ENCODE data around the gene TTC13. TPM values are rescaled to one million over a fixed set of nuclear protein-coding genes. Genes with fewer than 3 reads are reported as not detected.

TTC13 gene
- polyA plus RNA-seq, 1 of the 3 experiments (the other 2 are of a cell fraction) = 5.5 TPM

- Histone ChIP-seq H3K9me2 (no peaks in the 10 kb centered on the region), H3K36me3 (replicated peaks in 1 of 2; ENCODE audit: control insufficient read depth in 1 of 2, insufficient read depth in 2 of 2, low read length in 1 of 2) (no peaks in the 10 kb centered on the region), H3K27ac (ENCODE audit: low read depth in 2 of 2, low read length in 1 of 2) (no peak overlapping the region), H3K79me2 (ENCODE audit: insufficient read depth) (no peaks in the 10 kb centered on the region), H3K9me3 (no peaks in the 10 kb centered on the region), H3K4me3 (ENCODE audit: low read depth in 2 of 2, low read length in 1 of 2) (no peak overlapping the region), H4K20me1 (ENCODE audit: insufficient read depth) (no peaks in the 10 kb centered on the region), H3K9ac (no peak overlapping the region), H3K4me1 (ENCODE audit: control insufficient read depth in 1 of 2, insufficient read depth in 2 of 2, low read depth in 1 of 2, low read length in 1 of 2) (no peaks in the 10 kb centered on the region), H3K4me2 (no peak overlapping the region), H2AFZ (ENCODE audit: low read depth) (no peak overlapping the region), H3F3A (replicated peaks; ENCODE audit: insufficient read depth) (no peaks in the 10 kb centered on the region), H3K27me3 (ENCODE audit: insufficient read depth) (no peaks in the 10 kb centered on the region)
- TF ChIP-seq RFX5 (IDR thresholded peaks at IDR 0.05; ENCODE audit: low read length) = no peak
- TF ChIP-seq SIN3A (IDR thresholded peaks at IDR 0.05; ENCODE audit: borderline replicate concordance, low read depth, low read length) = no peak
- no peak for TF ChIP-seq FOXJ3 (CRISPR knock-in tag; IDR thresholded peaks at IDR 0.05)
- TF ChIP-seq SMC3 (IDR thresholded peaks at IDR 0.05; ENCODE audit: low read depth, low read length) = no peak
- no peak for TF ChIP-seq NRF1 (IDR thresholded peaks at IDR 0.05; ENCODE audit: low read depth, low read length)
- TF ChIP-seq MAX (IDR thresholded peaks at IDR 0.05; ENCODE audit: low read depth) = no peak
- TF ChIP-seq NFIC (IDR thresholded peaks at IDR 0.05; ENCODE audit: borderline replicate concordance) = no peak
- TF ChIP-seq FOSL2 (IDR thresholded peaks at IDR 0.05; ENCODE audit: borderline replicate concordance, low read depth) = no peak
- TF ChIP-seq MEF2A (IDR thresholded peaks at IDR 0.05; ENCODE audit: borderline replicate concordance, low read depth) = no peak
- no peak for TF ChIP-seq PBX3 (IDR thresholded peaks at IDR 0.05)
- no peak for TF ChIP-seq JUND (IDR thresholded peaks at IDR 0.05)
- TF ChIP-seq EZH2phosphoT487 (IDR thresholded peaks at IDR 0.05; ENCODE audit: borderline replicate concordance, low read depth) = no peak
- no peak for TF ChIP-seq POLR2AphosphoS5 (IDR thresholded peaks at IDR 0.05; ENCODE audit: low read depth, low read length)
- TF ChIP-seq MXI1 (IDR thresholded peaks at IDR 0.05; ENCODE audit: low read depth, low read length) = no peak
- TF ChIP-seq ELF1 (IDR thresholded peaks at IDR 0.05) = no peak
- no peak for TF ChIP-seq USF2 (IDR thresholded peaks at IDR 0.05; ENCODE audit: borderline replicate concordance, low read depth, low read length)
- ChIA-PET POLR2A (interaction anchor here (0.6 kb wide), 1 partner anchor 440 kb away, joined by 3 read pairs; no protein-coding TSS in a partner anchor), CTCF (no interaction called here)
- 85% methylated on average over 12 of the region's 12 CpGs for WGBS (ENCODE audit: low lambda C conversion rate)
- no peak for DNase-seq
Measured at GRCh38 chr1:231021540-231022031, 42.9 kb upstream of the TTC13 start.

GRCh38 chr1:231020816-231021215 lies 42.2 kb upstream of the TTC13 start:
- Histone ChIP-seq H3K9me3 (no peaks in the 10 kb centered on the region), H3K4me1 (ENCODE audit: control insufficient read depth in 1 of 2, insufficient read depth in 2 of 2, low read depth in 1 of 2, low read length in 1 of 2) (no peaks in the 10 kb centered on the region), H3K4me2 (no peak overlapping the region), H3K9me2 (no peaks in the 10 kb centered on the region), H3K27ac (ENCODE audit: low read depth in 2 of 2, low read length in 1 of 2) (no peak overlapping the region), H4K20me1 (ENCODE audit: insufficient read depth) (no peaks in the 10 kb centered on the region), H3F3A (replicated peaks; ENCODE audit: insufficient read depth) (no peaks in the 10 kb centered on the region), H3K36me3 (replicated peaks in 1 of 2; ENCODE audit: control insufficient read depth in 1 of 2, insufficient read depth in 2 of 2, low read length in 1 of 2) (no peaks in the 10 kb centered on the region), H2AFZ (ENCODE audit: low read depth) (no peak overlapping the region), H3K9ac (no peak overlapping the region), H3K27me3 (ENCODE audit: insufficient read depth) (no peaks in the 10 kb centered on the region), H3K4me3 (ENCODE audit: low read depth in 2 of 2, low read length in 1 of 2) (no peak overlapping the region), H3K79me2 (ENCODE audit: insufficient read depth) (no peaks in the 10 kb centered on the region)
- CTCF ChIA-PET = no interaction called here
- WGBS (ENCODE audit: low lambda C conversion rate) = 82% methylated on average over 7 of the region's 7 CpGs
- no peak for DNase-seq
- no peak for TF ChIP-seq RXRA (IDR thresholded peaks at IDR 0.05; ENCODE audit: borderline replicate concordance, low read depth)
- no peak for TF ChIP-seq GABPA (IDR thresholded peaks at IDR 0.05; ENCODE audit: low read depth)
- POLR2A ChIA-PET = no interaction called here

Data from SK-N-SH (cell line).